Upper lobe of left lung (tissue), 6 donors: ENCODE results near the gene HEG1. TPM values are rescaled to one million over a fixed set of nuclear protein-coding genes. Genes with fewer than 3 reads are reported as not detected.

Source experiments
- ATAC-seq, 2 donors: fragments of 200-7000 bp; cut with Tn5 transposase; one replicate each; pipeline ENCODE4 v1.9.1; 2022; ENCODE audit warnings: mild to moderate bottlenecking in 2 of 2, moderate library complexity in 2 of 2; ENCODE audit not compliant: low FRiP score in 2 of 2
- DNase-seq, 2 donors: peaks; one replicate each; pipeline ENCODE4 v3.0.0-alpha.2; 2019 to 2020
- H3K27ac ChIP-seq, 4 donors: fragments of 200-600 bp; sonication (generic); one replicate each; pipeline ENCODE4 v1.5.1; 2016 to 2019
- H3K27me3 ChIP-seq, 4 donors: fragments of 200-600 bp; sonication (generic); one replicate each; pipeline ENCODE4 v1.5.1; 2017 to 2019
- H3K36me3 ChIP-seq, 4 donors: fragments of 200-600 bp; sonication (generic); one replicate each; pipeline ENCODE4 v1.5.1; 2016 to 2019
- H3K4me1 ChIP-seq, 4 donors: fragments of 200-600 bp; sonication (generic); one replicate each; pipeline ENCODE4 v1.5.1; 2018 to 2019
- H3K4me3 ChIP-seq, 4 donors: fragments of 200-600 bp; sonication (generic); one replicate each; pipeline ENCODE4 v1.5.1; 2017 to 2019; ENCODE audit warnings: mild to moderate bottlenecking in 2 of 4, moderate library complexity in 1 of 4
- H3K9me3 ChIP-seq, 4 donors: fragments of 200-600 bp; sonication (generic); one replicate each; pipeline ENCODE4 v1.5.1; 2018 to 2019
- CTCF ChIP-seq, 6 experiments: fragments of 450-650 bp in 4 of 6; fragments of 200-600 bp in 2 of 6; sonication (generic) in 2 of 6; IDR thresholded peaks; one replicate each; pipeline ENCODE4 v1.5.1; 2016 to 2019; ENCODE audit warnings: antibody characterized with exemption in 6 of 6
- EP300 ChIP-seq, 4 donors: sonication (generic); formaldehyde crosslinking; IDR thresholded peaks; one replicate each; pipeline ENCODE4 v1.5.1; 2017; ENCODE audit warnings: antibody characterized with exemption in 4 of 4, control low read depth in 2 of 4
- POLR2A ChIP-seq, 4 donors: fragments of 450-650 bp; IDR thresholded peaks; one replicate each; pipeline ENCODE4 v1.5.1; 2016 to 2017; ENCODE audit warnings: antibody characterized with exemption in 4 of 4, mild to moderate bottlenecking in 2 of 4
- POLR2AphosphoS5 ChIP-seq, 2 donors: sonication (generic); formaldehyde crosslinking; IDR thresholded peaks; one replicate each; pipeline ENCODE4 v1.5.1; 2017; ENCODE audit warnings: antibody characterized with exemption in 2 of 2
- WGBS, 2 donors: methylation state at CpG; one replicate each; pipeline ENCODE4 v1.1.5; 2017 to 2018; 5-methylcytosine and 5-hydroxymethylcytosine counted together
- total RNA-seq, 6 donors: library from RNA; depleted of rRNA in 4 of 6; stranded (reverse); fragments of >200 nt in 4 of 6; gene quantifications; one replicate each; pipeline versions ENCODE4 v1.1.0 to v1.2.1, GENCODE V29; 2016 to 2021
- donor health status: DM: no; HTN: no; CAD: no; lungs with moderate emphysema.
- donor health status: DM: no; HTN: yes; CAD: no; lungs with severe emphysema.

Gene HEG1
- total RNA-seq, 6 donors from 2014 or later = 45.1 to 168 (median 100) TPM

DNA sequence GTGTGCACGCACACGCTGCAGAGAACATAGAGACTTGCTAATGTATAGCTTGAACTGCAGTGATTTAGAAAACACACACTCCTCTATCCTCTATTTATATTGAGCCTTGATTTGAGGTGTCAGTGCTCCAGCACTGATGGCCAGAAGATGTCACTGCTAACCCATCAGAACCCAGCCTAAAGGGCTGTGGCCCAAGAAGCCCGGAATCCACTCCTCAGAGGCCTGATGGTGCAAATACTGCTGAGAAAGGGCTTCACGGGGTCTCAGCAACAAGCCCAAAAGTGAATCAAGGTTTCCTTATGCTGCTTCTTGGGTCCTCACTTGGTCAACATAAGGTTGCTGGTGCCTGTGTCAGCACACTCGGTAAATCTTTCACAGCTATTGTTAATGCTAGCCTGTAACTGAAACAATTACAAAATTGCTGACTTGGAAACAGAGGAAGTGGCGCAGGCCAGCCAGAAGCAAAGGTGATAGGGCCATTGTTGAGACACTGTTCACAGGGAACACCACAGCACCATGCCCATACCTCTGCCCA is 60.3 kb downstream of the HEG1 start:
- H3K27me3 ChIP-seq = no peaks in the 10 kb centered on the region
- H3K4me3 ChIP-seq = no peak overlapping the region
- WGBS, 2 donors = 40 to 47% methylated on average over 6 of the region's 6 CpGs
- peaks cover 26 to 45% (median 39%) of the 10 kb centered on the region in 4 donors for H3K4me1 ChIP-seq
- H3K36me3 ChIP-seq = peaks cover 5 to 87% (median 39%) of the 10 kb centered on the region in 4 donors
- no peak for TF ChIP-seq POLR2A (IDR thresholded peaks at IDR 0.05)
- TF ChIP-seq CTCF (IDR thresholded peaks at IDR 0.05) = peak; percentile 36 to 73 (median 54)
- TF ChIP-seq EP300 (IDR thresholded peaks at IDR 0.05) = no peak
- peak in 1 of 2 donors; percentile 4 for TF ChIP-seq POLR2AphosphoS5 (IDR thresholded peaks at IDR 0.05)
- peak; percentile 61 to 72 for ATAC-seq
- H3K9me3 ChIP-seq = no peaks in the 10 kb centered on the region
- peak in 1 of 2 donors; percentile 56 for DNase-seq
- peak overlapping the region in 3 of 4 donors; percentile 58 to 69 (median 60) for H3K27ac ChIP-seq

DNA sequence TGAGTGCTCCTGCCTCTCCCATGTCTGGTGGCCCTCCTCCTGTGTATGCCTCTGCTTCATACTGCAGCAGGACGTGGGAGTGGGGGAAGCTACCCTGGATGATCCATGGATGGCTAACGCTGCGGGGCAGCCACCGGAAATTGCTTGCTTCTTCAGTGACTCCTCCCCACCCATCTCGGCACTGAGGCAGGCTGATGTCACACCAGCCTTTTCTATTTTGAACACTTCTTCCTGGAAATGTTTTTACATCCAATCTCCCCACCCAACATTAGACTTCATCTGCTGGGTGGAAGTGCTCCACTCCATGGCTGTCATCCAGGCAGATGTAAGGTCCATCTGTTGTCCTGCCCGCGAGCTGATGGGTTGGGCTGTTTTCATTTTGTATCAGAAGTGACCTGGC is 62.3 kb downstream of the HEG1 start:
- Histone ChIP-seq H3K9me3 (no peaks in the 10 kb centered on the region), H3K4me3 (no peak overlapping the region), H3K27me3 (no peaks in the 10 kb centered on the region), H3K36me3 (peaks cover 5 to 87% (median 42%) of the 10 kb centered on the region in 4 donors), H3K4me1 (peaks cover 15 to 32% (median 26%) of the 10 kb centered on the region in 4 donors), H3K27ac (peak overlapping the region; percentile 43 to 69 (median 56))
- 50 to 58% methylated on average over 7 of the region's 7 CpGs for WGBS, 2 donors
- DNase-seq (peak; percentile 16 to 42), ATAC-seq (peak in 1 of 2 donors; percentile 85)
- TF ChIP-seq POLR2A (IDR thresholded peaks at IDR 0.05) (no peak), CTCF (IDR thresholded peaks at IDR 0.05) (no peak), POLR2AphosphoS5 (IDR thresholded peaks at IDR 0.05) (peak; percentile 58 to 69), EP300 (IDR thresholded peaks at IDR 0.05) (peak in 1 of 4 donors; percentile 66)

GRCh38 chr3:124992041-124992440 is 63.8 kb downstream of the HEG1 start:
- Histone ChIP-seq H3K9me3 (no peaks in the 10 kb centered on the region), H3K4me3 (no peak overlapping the region), H3K27ac (peak overlapping the region in 2 of 4 donors; percentile 23 to 68), H3K4me1 (peaks cover 16 to 35% (median 24%) of the 10 kb centered on the region in 4 donors), H3K27me3 (no peaks in the 10 kb centered on the region), H3K36me3 (peaks cover 0 to 87% (median 33%) of the 10 kb centered on the region in 4 donors)
- 88 to 92% methylated on average over 4 to 5 of the region's 5 CpGs for WGBS, 2 donors
- no peak for DNase-seq
- TF ChIP-seq POLR2AphosphoS5 (IDR thresholded peaks at IDR 0.05) = no peak
- no peak for TF ChIP-seq CTCF (IDR thresholded peaks at IDR 0.05)
- no peak for TF ChIP-seq POLR2A (IDR thresholded peaks at IDR 0.05)
- TF ChIP-seq EP300 (IDR thresholded peaks at IDR 0.05) = no peak
- ATAC-seq = no peak

GRCh38 chr3:124986192-124987143 is 69.3 kb downstream of the HEG1 start:
- WGBS, 2 donors = 57 to 60% methylated on average over 7 of the region's 7 CpGs
- Histone ChIP-seq H3K9me3 (no peaks in the 10 kb centered on the region), H3K4me3 (no peak overlapping the region), H3K27ac (peak overlapping the region; percentile 67 to 89 (median 79)), H3K36me3 (peaks cover 0 to 56% (median 11%) of the 10 kb centered on the region in 4 donors), H3K4me1 (peaks cover 25 to 51% (median 45%) of the 10 kb centered on the region in 4 donors), H3K27me3 (no peaks in the 10 kb centered on the region)
- peak in 4 of 6 experiments; percentile 26 to 44 (median 31) for TF ChIP-seq CTCF (IDR thresholded peaks at IDR 0.05)
- no peak for TF ChIP-seq EP300 (IDR thresholded peaks at IDR 0.05)
- no peak for TF ChIP-seq POLR2AphosphoS5 (IDR thresholded peaks at IDR 0.05)
- no peak for TF ChIP-seq POLR2A (IDR thresholded peaks at IDR 0.05)
- ATAC-seq (peak in 1 of 2 donors; percentile 54), DNase-seq (no peak)
